Endothelial cell of umbilical vein (primary cell): ENCODE data around the gene NFATC4. TPM values are rescaled to one million over a fixed set of nuclear protein-coding genes. Genes with fewer than 3 reads are reported as not detected.

Experiments used
- BruUV-seq: library from RNA; stranded (reverse); fragments of 400-500 nt; replicated peaks from 2 replicates; lab custom pipeline; 2021; lab: Mats Ljungman, UMichigan
- CTCF ChIA-PET: fragments of 300-600, 350-600 bp; sonication (Branson Sonifier 250); formaldehyde crosslinking; loops from one replicate; lab custom pipeline; 2021; ENCODE audit warnings: antibody characterized with exemption, inconsistent platforms; lab: Charles Lee
- POLR2A ChIA-PET: fragments of 300-600, 350-600 bp; sonication (Branson Sonifier 250); formaldehyde crosslinking; loops from one replicate; lab custom pipeline; 2021; ENCODE audit warnings: antibody characterized with exemption, inconsistent platforms; lab: Charles Lee
- DNase-seq: peaks from one replicate; pipeline ENCODE4 v3.0.0-alpha.2; 2011; ENCODE audit warnings: low read depth, low spot score
- FAIRE-seq: peaks from 2 replicates; lab custom pipeline; 2011; peaks lifted over from hg19 to GRCh38; lab: Jason Lieb, UNC
- H2AFZ ChIP-seq: 2 replicates; pipeline ENCODE4 v1.6.0; 2012; ENCODE audit warnings: low read depth, low read length, control low read depth, inconsistent platforms
- H3K27ac ChIP-seq: 2 replicates; pipeline ENCODE4 v1.5.1; 2011; ENCODE audit warnings: low read depth, mild to moderate bottlenecking, control low read depth, low read length, moderate library complexity; ENCODE audit not compliant: insufficient read depth
- H3K27me3 ChIP-seq, 2 experiments: 2 replicates each; pipeline versions ENCODE4 v1.6.0 to v1.6.1; 2011; ENCODE audit warnings: low read length in 2 of 2, mixed read lengths in 1 of 2; ENCODE audit not compliant: control insufficient read depth in 2 of 2, insufficient read depth in 2 of 2
- H3K36me3 ChIP-seq, 2 experiments: 2 replicates in 1 of 2; 3 replicates in 1 of 2; pipeline ENCODE4 v1.5.1; 2011; ENCODE audit warnings: low read length in 2 of 2, mild to moderate bottlenecking in 1 of 2, moderate library complexity in 1 of 2; ENCODE audit not compliant: control insufficient read depth in 2 of 2, insufficient read depth in 2 of 2; ENCODE audit errors: extremely low read depth in 1 of 2
- H3K4me1 ChIP-seq: 3 replicates; pipeline ENCODE4 v1.5.1; 2011; ENCODE audit warnings: mild to moderate bottlenecking, low read length; ENCODE audit not compliant: control insufficient read depth, insufficient read depth; ENCODE audit errors: extremely low read depth
- H3K4me2 ChIP-seq: 2 replicates; pipeline ENCODE4 v1.6.1; 2011; ENCODE audit warnings: low read length, control low read depth, mixed read lengths; ENCODE audit not compliant: insufficient read depth
- H3K4me3 ChIP-seq, 3 experiments: fragments of 200-600 bp in 1 of 3; sonication (generic), shearing (Covaris generic) in 1 of 3; replicated peaks in 1 of 3; 2 replicates each; pipeline ENCODE4 v1.5.1; 2011 to 2016; ENCODE audit warnings: control low read depth in 3 of 3, low read length in 3 of 3, mild to moderate bottlenecking in 2 of 3, inconsistent platforms in 1 of 3, low read depth in 1 of 3, moderate library complexity in 1 of 3; ENCODE audit not compliant: insufficient read depth in 1 of 3
- H3K79me2 ChIP-seq: 2 replicates; pipeline ENCODE4 v1.6.0; 2012; ENCODE audit warnings: low read length, inconsistent platforms; ENCODE audit not compliant: control insufficient read depth, insufficient read depth
- H3K9ac ChIP-seq: replicated peaks from 2 replicates; pipeline ENCODE3; 2011; ENCODE audit warnings: low read length, control low read depth; ENCODE audit not compliant: insufficient read depth; ENCODE audit errors: extremely low read depth
- H3K9me1 ChIP-seq: replicated peaks from 3 replicates; pipeline ENCODE4 v1.6.0; 2011; ENCODE audit warnings: mild to moderate bottlenecking, low read length; ENCODE audit not compliant: control insufficient read depth, insufficient read depth; ENCODE audit errors: extremely low read depth
- H3K9me3 ChIP-seq: replicated peaks from 2 replicates; pipeline ENCODE4 v1.5.1; 2012; ENCODE audit warnings: low read length, inconsistent platforms; ENCODE audit not compliant: control insufficient read depth, insufficient read depth
- H4K20me1 ChIP-seq: replicated peaks from 2 replicates; pipeline ENCODE3; 2011; ENCODE audit warnings: mild to moderate bottlenecking, low read length; ENCODE audit not compliant: control insufficient read depth, insufficient read depth; ENCODE audit errors: extremely low read depth
- CTCF ChIP-seq, 2 donors: IDR thresholded peaks; 1 replicate in 1 of 2; 2 replicates in 1 of 2; pipeline ENCODE4 v1.5.1; 2011; ENCODE audit warnings: low read length in 2 of 2, mild to moderate bottlenecking in 2 of 2, moderate library complexity in 2 of 2, control low read depth in 1 of 2, inconsistent platforms in 1 of 2, low read depth in 1 of 2; ENCODE audit not compliant: insufficient read depth in 1 of 2; ENCODE audit errors: extremely low read depth in 1 of 2
- FOS ChIP-seq: IDR thresholded peaks from 2 replicates; pipeline ENCODE4 v1.6.1; 2011; ENCODE audit warnings: mild to moderate bottlenecking, low read length, moderate library complexity, borderline replicate concordance; ENCODE audit not compliant: insufficient read depth
- POLR2A ChIP-seq: IDR thresholded peaks from 2 replicates; pipeline ENCODE4 v1.6.1; 2012; ENCODE audit warnings: low read depth, mild to moderate bottlenecking, control low read depth, low read length
- POLR2AphosphoS5 ChIP-seq: IDR thresholded peaks from 2 replicates; pipeline ENCODE4 v1.6.1; 2012; ENCODE audit warnings: low read depth, mild to moderate bottlenecking, control low read depth, low read length, moderate library complexity; ENCODE audit not compliant: insufficient read depth
- dilution Hi-C: fragments of 300-500 bp; cut with MboI; formaldehyde crosslinking; loops from one replicate; pipeline ENCODE4 v1.15.0; 2019; ENCODE audit warnings: low sequenced_read_pairs; ENCODE audit not compliant: extremely low pct_ligation_motif_present
- intact Hi-C: fragments of 100-400 bp; cut with micrococcal nuclease; formaldehyde crosslinking; loops from one replicate; pipeline ENCODE4 v1.10.0; 2022
- polyA plus RNA-seq, 4 experiments: library from polyadenylated mRNA; depleted of rRNA in 3 of 4; stranded (reverse) in 3 of 4; unstranded in 1 of 4; fragments of >200 nt; gene quantifications; 2 replicates each; pipeline versions ENCODE4 v1.2.1 to v1.2.3, GENCODE V29; 2011 to 2012; ENCODE audit warnings: missing spikeins in 1 of 4
- total RNA-seq: library from RNA; stranded (reverse); gene quantifications from 2 replicates; pipeline ENCODE4 v1.2.3, GENCODE V29; 2021

The NFATC4 gene
- total and polyA plus RNA-seq, 2 donors (not counting 3 experiments of a cell fraction or from before 2014, with no cell fraction given), result 79.5 to 88.1 TPM

- H3K79me2 ChIP-seq, result peaks cover under 1% of the 10 kb centered on the region
- dilution Hi-C loops, result no loop called here
- no peaks in the 10 kb centered on the region for H3K36me3 ChIP-seq
- ChIA-PET POLR2A (interaction anchor here (0.6 to 1.5 kb wide), 6 partner anchors 20 to 1337 kb away, joined by 3 to 9 read pairs (median 4); partner anchors contain the start of genes CBLN3, KHNYN and RIPK3), CTCF (interaction anchor here (0.7 to 4.7 kb wide), 11 partner anchors 8 to 68 kb away, joined by 3 to 34 read pairs (median 3); no protein-coding TSS in a partner anchor)
- no TSS peak for BruUV-seq
- H3K4me1 ChIP-seq, result peaks cover 31% of the 10 kb centered on the region
- no peaks in the 10 kb centered on the region for H3K9me3 ChIP-seq
- peak; percentile 77 for FAIRE-seq
- H3K9ac ChIP-seq, result no peak within 1 kb of the TSS
- H4K20me1 ChIP-seq, result no peaks in the 10 kb centered on the region
- H3K27me3 ChIP-seq, result no peaks in the 10 kb centered on the region
- TF ChIP-seq FOS (no peak), CTCF (IDR thresholded peaks at IDR 0.05; ENCODE audit: extremely low read depth in 1 of 2, insufficient read depth in 1 of 2, low read depth in 1 of 2, low read length in 2 of 2) (no peak), POLR2A (peak; percentile 48), POLR2AphosphoS5 (peak; percentile 41)
- DNase-seq, result peak; percentile 58
- no peak within 1 kb of the TSS for H3K27ac ChIP-seq
- H3K4me2 ChIP-seq, result peak within 1 kb of the TSS; percentile 51
- H2AFZ ChIP-seq, result peak within 1 kb of the TSS; percentile 40
- intact Hi-C loops, result no loop called here
- H3K4me3 ChIP-seq, result peak within 1 kb of the TSS; percentile 69 to 78 (median 69)
- H3K9me1 ChIP-seq, result no peaks in the 10 kb centered on the region
Measured at GRCh38 chr14:24398653-24399446, 30.9 kb downstream of the NFATC4 start, which contains the start of gene NYNRIN. Gene NYNRIN, plus strand, starts transcription at chr14:24399003. Its CDS starts 244 bp downstream, at chr14:24399247.
